ENCODE data around the gene C14orf132. TPM values are rescaled to one million over a fixed set of nuclear protein-coding genes. Genes with fewer than 3 reads are reported as not detected.

The C14orf132 gene
- total RNA-seq, 1 donor from 2014 or later: 8.0 TPM

DNA sequence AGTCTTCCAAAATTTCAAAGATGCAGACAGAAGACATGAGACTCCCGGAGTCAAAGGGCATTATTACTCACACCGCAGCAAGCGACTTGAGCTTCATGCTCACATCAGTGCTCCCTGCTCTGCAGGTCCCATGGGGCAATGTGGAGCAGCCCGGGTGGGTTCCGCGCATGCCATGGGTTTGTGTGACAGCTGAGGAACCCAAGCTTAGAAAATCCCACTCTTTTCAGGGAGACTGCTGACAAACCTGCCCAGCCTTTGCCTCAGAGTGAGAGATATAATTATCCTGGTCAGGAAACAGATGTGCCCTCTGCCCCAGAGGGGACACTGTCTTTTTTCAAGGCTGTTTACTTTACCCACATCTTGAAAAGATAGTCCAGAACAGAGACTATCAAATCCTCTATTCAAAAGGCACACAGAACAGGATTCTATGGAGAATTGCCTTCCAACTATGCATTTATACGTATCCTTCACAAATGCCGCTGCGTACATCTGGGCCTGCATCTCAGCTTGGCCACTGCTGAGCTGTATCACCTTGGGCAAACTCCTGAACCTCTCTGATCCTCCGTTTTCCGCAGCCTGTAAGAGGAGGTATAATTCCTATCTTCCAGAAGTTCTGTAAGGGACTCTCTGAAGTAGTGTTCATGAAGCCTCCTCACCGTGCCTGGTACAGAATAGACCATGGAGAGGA lies 16.0 kb downstream of the C14orf132 start:
- Histone ChIP-seq H3K79me2 (ENCODE audit: insufficient read depth, low read length) (peaks cover 68% of the 10 kb centered on the region), H4K20me1 (ENCODE audit: insufficient read depth, low read length) (peaks cover 83% of the 10 kb centered on the region), H3K27ac (ENCODE audit: low read depth, low read length) (peak overlapping the region; percentile 95), H3K36me3 (ENCODE audit: insufficient read depth, low read length) (no peaks in the 10 kb centered on the region), H3K4me3 (ENCODE audit: insufficient read depth, low read depth, low read length) (no peak overlapping the region), H3K9me3 (ENCODE audit: insufficient read depth, low read depth, low read length) (no peaks in the 10 kb centered on the region), H3K4me1 (ENCODE audit: insufficient read depth, low read length) (peaks cover 31% of the 10 kb centered on the region), H3K4me2 (ENCODE audit: low read length) (peak overlapping the region; percentile 65), H3K27me3 (ENCODE audit: insufficient read depth, low read length) (no peaks in the 10 kb centered on the region), H3K9ac (ENCODE audit: low read length) (peak overlapping the region; percentile 68), H2AFZ (ENCODE audit: low read depth, low read length) (no peak overlapping the region)
- TF ChIP-seq EZH2 (IDR thresholded peaks at IDR 0.05; ENCODE audit: insufficient read depth, low read length): no peak
- TF ChIP-seq, protein P1, sequence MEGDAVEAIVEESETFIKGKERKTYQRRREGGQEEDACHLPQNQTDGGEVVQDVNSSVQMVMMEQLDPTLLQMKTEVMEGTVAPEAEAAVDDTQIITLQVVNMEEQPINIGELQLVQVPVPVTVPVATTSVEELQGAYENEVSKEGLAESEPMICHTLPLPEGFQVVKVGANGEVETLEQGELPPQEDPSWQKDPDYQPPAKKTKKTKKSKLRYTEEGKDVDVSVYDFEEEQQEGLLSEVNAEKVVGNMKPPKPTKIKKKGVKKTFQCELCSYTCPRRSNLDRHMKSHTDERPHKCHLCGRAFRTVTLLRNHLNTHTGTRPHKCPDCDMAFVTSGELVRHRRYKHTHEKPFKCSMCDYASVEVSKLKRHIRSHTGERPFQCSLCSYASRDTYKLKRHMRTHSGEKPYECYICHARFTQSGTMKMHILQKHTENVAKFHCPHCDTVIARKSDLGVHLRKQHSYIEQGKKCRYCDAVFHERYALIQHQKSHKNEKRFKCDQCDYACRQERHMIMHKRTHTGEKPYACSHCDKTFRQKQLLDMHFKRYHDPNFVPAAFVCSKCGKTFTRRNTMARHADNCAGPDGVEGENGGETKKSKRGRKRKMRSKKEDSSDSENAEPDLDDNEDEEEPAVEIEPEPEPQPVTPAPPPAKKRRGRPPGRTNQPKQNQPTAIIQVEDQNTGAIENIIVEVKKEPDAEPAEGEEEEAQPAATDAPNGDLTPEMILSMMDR (IDR thresholded peaks at IDR 0.05; ENCODE audit: insufficient read depth, low read depth, low read length): no peak
- Mint-ChIP-seq H3K27ac (ENCODE audit: unreplicated experiment) (peak overlapping the region; percentile 56), H3K27me3 (ENCODE audit: low read depth, unreplicated experiment) (peaks cover 13% of the 10 kb centered on the region), H3K4me3 (ENCODE audit: unreplicated experiment) (no peak overlapping the region), H3K36me3 (ENCODE audit: low read depth, unreplicated experiment) (peaks cover 5% of the 10 kb centered on the region), H3K4me1 (ENCODE audit: low read depth, unreplicated experiment) (peaks cover 25% of the 10 kb centered on the region), H3K9me3 (ENCODE audit: unreplicated experiment) (peaks cover 3% of the 10 kb centered on the region)
- DNase-seq (ENCODE audit: low read depth) (peak; percentile 45), FAIRE-seq (no peak)

DNA sequence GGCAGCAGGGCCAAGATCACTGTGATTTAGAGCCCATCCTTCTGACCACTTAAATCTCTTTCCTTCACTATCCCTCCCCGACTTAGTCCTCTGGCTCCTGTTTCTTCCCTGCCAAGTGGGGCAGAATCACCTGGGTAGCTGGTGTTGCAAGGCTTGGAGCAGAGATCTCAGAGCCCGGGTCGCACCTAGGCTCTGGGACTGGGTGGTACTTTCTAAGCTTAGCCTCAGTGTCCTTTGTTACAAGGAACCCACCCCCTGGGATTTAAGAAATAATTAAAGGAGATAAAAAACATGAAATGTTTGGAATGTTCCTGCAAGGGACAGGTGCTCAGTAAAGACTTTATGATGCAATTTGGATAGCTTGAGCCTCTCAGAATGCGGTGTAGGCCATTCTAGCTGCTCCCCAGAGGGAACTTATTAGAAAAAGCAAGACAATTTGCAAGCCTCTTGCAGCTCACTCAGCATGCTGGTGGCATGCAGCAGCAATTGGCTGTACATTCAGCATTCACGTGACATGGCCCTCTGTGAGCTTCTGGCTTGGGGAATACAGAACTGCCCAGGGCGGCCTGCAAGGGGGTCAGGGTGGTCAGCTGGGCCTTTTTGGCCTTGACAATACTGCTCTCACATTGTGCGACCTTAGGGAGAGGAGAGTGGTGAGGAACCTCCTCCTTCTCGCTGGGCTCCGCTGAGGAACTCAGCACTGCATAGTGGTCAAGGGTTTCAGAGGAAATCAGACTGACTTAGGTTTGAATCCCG lies 16.8 kb downstream of the C14orf132 start:
- H3K9me3 ChIP-seq (ENCODE audit: insufficient read depth, low read depth, low read length): no peaks in the 10 kb centered on the region
- H3K36me3 Mint-ChIP-seq (ENCODE audit: low read depth, unreplicated experiment): peaks cover 5% of the 10 kb centered on the region
- H3K4me3 ChIP-seq (ENCODE audit: insufficient read depth, low read depth, low read length): no peak overlapping the region
- no peak overlapping the region for H2AFZ ChIP-seq (ENCODE audit: low read depth, low read length)
- H4K20me1 ChIP-seq (ENCODE audit: insufficient read depth, low read length): peaks cover 83% of the 10 kb centered on the region
- DNase-seq (ENCODE audit: low read depth) (no peak), FAIRE-seq (no peak)
- no peak overlapping the region for H3K4me3 Mint-ChIP-seq (ENCODE audit: unreplicated experiment)
- H3K27ac Mint-ChIP-seq (ENCODE audit: unreplicated experiment): no peak overlapping the region
- no peaks in the 10 kb centered on the region for H3K27me3 ChIP-seq (ENCODE audit: insufficient read depth, low read length)
- H3K4me2 ChIP-seq (ENCODE audit: low read length): no peak overlapping the region
- peaks cover 3% of the 10 kb centered on the region for H3K9me3 Mint-ChIP-seq (ENCODE audit: unreplicated experiment)
- no peak overlapping the region for H3K27ac ChIP-seq (ENCODE audit: low read depth, low read length)
- H3K27me3 Mint-ChIP-seq (ENCODE audit: low read depth, unreplicated experiment): peaks cover 15% of the 10 kb centered on the region
- peaks cover 64% of the 10 kb centered on the region for H3K79me2 ChIP-seq (ENCODE audit: insufficient read depth, low read length)
- no peaks in the 10 kb centered on the region for H3K36me3 ChIP-seq (ENCODE audit: insufficient read depth, low read length)
- TF ChIP-seq, protein P1 (IDR thresholded peaks at IDR 0.05; ENCODE audit: insufficient read depth, low read depth, low read length): no peak
- no peak for TF ChIP-seq EZH2 (IDR thresholded peaks at IDR 0.05; ENCODE audit: insufficient read depth, low read length)
- peaks cover 31% of the 10 kb centered on the region for H3K4me1 ChIP-seq (ENCODE audit: insufficient read depth, low read length)
- H3K4me1 Mint-ChIP-seq (ENCODE audit: low read depth, unreplicated experiment): peaks cover 21% of the 10 kb centered on the region
- no peak overlapping the region for H3K9ac ChIP-seq (ENCODE audit: low read length)

Measured in astrocyte (in vitro differentiated cells and primary cell).